22Rv1 (cell line): Measurements from ENCODE around the gene TTC7B.

Experiments used
- ZFX ChIP-seq: fragments of 450-650 bp; IDR thresholded peaks from 2 replicates; pipeline ENCODE4 v1.6.1; 2017; ENCODE audit warnings: antibody characterized with exemption, borderline replicate concordance
- TF ChIP-seq, protein P1 (sequence below): fragments of 450-650 bp; IDR thresholded peaks from 2 replicates; pipeline ENCODE4 v1.5.1; 2017; ENCODE audit warnings: mild to moderate bottlenecking

DNA sequence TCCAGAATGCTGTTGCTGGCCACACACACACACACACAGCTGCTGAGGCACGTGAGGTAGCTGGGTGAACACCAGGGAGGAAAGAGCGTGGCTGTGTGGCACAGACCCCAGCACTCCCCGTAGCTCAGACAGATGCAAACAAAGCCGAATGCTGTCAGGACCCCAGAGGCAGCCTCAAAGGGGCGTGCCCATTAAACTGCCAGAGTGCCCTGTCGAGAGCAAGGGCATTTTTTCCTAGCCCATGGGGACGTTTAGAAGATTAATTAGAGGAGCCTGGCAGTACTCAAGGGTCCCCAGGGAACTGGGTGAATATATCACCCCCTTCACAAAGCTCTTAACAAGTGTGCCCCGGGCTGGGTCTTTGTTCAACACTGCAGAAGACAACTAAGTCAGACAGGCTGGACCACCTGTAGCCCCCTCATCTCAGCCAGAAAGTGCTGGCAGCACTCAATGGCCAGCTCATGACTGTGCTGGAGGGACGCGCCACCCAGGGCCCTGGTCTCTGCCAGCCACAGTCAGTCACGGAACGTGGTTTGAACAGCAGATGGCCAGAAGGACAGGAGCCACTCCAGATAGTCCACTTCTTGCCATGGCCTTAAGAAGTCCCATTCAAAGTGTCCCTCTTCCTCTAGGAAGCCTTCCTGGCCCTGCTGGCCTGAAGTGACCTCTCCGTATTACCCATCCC lies 37.5 kb downstream of the TTC7B start:
- TF ChIP-seq, protein P1, sequence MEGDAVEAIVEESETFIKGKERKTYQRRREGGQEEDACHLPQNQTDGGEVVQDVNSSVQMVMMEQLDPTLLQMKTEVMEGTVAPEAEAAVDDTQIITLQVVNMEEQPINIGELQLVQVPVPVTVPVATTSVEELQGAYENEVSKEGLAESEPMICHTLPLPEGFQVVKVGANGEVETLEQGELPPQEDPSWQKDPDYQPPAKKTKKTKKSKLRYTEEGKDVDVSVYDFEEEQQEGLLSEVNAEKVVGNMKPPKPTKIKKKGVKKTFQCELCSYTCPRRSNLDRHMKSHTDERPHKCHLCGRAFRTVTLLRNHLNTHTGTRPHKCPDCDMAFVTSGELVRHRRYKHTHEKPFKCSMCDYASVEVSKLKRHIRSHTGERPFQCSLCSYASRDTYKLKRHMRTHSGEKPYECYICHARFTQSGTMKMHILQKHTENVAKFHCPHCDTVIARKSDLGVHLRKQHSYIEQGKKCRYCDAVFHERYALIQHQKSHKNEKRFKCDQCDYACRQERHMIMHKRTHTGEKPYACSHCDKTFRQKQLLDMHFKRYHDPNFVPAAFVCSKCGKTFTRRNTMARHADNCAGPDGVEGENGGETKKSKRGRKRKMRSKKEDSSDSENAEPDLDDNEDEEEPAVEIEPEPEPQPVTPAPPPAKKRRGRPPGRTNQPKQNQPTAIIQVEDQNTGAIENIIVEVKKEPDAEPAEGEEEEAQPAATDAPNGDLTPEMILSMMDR: no peak
- no peak for TF ChIP-seq ZFX
